Measurements from ENCODE around the gene WNT16.
"Not testable (repeated sequence)": the region's sequence is repeated elsewhere in the genome, so short reads cannot be mapped to it uniquely, and the experiment has no call there.

The WNT16 gene, protein sequence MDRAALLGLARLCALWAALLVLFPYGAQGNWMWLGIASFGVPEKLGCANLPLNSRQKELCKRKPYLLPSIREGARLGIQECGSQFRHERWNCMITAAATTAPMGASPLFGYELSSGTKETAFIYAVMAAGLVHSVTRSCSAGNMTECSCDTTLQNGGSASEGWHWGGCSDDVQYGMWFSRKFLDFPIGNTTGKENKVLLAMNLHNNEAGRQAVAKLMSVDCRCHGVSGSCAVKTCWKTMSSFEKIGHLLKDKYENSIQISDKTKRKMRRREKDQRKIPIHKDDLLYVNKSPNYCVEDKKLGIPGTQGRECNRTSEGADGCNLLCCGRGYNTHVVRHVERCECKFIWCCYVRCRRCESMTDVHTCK

DNA sequence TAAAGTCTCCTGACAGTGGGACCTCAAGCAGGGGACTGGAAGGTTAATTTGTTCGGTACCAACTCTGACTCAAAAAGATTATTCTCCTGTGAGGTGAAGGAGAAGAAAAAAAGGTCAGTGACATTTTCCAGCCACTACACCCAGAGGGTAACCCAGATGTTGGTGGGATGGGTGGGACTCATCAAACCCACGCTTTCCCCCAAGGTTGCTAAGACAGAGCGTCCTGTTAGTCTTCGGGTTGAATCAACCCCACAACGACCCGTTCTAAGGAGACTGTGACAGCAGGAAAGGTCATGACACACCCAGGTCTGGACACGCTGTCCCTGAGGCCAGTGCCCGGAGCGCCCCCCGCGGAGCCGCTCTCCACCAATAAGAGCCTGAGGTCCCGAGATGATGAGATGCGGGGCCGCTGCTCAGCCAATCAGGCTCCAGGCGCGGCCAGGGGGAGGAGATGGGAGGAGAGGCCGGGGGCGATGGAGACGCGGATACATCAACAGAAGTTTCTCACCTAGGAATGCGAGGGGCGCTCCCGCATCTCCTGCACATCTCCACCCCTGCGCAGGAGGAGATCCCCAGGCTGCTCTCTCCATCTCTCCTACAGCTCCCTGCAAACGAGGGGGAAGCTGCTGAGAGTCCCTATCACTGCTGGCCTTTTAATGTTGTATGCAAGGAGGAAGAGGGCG, at the start of gene WNT16:
Gene WNT16, plus strand, starts transcription at position 493 of the 683 bp plus-strand sequence. CDS start 293 bp downstream, outside the sequence.
- in situ Hi-C loops (cut with HindIII; ENCODE audit: low pct_ligation_motif_present, low pct_unique_long_range_greater_than_20kb, low sequenced_read_pairs) = no loop called here
- DNase-seq = no peak

DNA sequence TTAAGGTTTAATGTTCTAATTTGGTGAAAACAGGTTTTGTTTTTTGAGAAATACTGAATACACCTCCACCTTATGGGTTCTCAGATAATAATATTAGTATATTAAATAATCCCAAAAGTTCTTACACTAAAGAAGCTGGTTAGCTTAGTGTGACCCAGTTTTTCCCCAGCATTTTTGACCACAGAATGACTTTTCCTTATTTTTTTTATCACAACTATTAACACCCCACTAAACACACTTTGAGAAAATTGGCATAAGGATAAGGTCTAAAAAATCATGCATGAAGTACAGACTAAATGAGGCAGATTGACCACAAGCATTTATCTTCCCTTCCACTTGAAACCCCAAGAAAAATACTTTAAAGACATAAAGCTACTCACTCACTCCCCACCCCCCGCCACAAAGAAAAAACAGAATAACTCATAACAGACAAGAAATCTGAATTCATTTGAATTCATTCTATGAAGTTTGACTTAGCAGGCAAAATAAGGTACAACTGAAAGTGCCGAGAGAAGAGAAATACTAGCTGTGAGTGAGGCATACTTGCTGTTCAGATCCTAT, 49.7 kb upstream of the WNT16 start:
- in situ Hi-C loops (cut with HindIII; ENCODE audit: low pct_ligation_motif_present, low pct_unique_long_range_greater_than_20kb, low sequenced_read_pairs) = no loop called here
- no peak for DNase-seq

DNA sequence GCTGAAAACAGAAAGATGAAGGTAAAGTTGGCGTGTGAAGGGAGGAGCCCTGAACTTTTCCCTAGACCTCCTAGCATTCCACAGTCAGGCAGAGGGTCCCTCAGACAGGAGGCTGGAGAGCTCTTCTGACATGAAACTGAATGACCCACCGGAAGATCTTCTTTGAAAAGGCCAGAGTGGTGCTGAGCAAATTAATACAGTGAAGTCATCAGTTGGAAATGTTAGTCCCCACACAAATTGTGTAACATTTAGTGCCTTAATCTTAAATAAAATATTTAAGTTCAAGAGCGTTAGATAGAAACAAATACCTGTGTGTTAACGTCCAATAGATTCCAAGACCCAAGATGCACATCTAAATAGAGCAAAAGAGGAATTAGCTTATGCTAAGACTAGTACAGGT, 49.0 kb upstream of the WNT16 start:
- in situ Hi-C loops (cut with HindIII; ENCODE audit: low pct_ligation_motif_present, low pct_unique_long_range_greater_than_20kb, low sequenced_read_pairs) = no loop called here
- no peak for DNase-seq

DNA sequence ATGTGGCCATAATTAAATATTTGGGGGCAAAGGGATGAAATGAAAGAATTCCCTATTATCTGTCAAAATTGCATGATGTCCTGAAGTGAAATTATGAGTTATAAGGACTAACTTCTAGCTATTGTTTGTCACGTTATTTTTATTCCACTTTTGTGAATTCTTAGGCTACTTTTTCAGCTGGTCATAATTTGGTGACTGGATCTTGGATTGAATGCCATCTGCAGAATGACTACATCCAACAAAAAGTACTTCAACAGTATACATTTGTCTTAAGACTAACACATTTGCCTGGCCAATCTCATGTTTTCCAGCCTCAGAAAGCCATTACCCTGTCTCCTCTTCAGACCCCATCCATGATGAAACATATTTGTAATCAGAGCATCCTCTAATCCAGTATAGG, 48.1 kb upstream of the WNT16 start:
- in situ Hi-C loops (cut with HindIII; ENCODE audit: low pct_ligation_motif_present, low pct_unique_long_range_greater_than_20kb, low sequenced_read_pairs) = no loop called here

DNA sequence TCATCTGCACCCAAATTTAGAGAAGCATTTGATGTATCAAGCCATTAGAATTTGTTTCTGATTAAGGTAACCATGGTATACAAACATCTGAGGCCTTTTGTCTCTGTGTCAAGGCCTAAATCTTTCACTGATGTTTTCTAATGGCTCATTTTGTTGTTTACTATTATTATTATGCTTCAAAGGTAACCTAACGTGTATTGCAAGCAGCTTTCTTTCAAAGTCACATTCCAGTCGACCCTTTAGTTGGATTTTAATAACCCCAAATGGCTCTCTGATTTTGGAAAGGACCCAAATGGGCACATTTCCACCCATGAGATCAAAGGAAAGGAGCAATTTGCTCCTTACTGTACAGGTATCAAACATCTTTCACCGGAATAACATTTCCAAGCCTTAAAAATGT, 46.7 kb upstream of the WNT16 start:
- DNase-seq = no peak
- in situ Hi-C loops (cut with HindIII; ENCODE audit: low pct_ligation_motif_present, low pct_unique_long_range_greater_than_20kb, low sequenced_read_pairs) = no loop called here

More for the DNA sequence above, 48.1 kb upstream of the WNT16 start:
- DNase-seq = no peak

DNA sequence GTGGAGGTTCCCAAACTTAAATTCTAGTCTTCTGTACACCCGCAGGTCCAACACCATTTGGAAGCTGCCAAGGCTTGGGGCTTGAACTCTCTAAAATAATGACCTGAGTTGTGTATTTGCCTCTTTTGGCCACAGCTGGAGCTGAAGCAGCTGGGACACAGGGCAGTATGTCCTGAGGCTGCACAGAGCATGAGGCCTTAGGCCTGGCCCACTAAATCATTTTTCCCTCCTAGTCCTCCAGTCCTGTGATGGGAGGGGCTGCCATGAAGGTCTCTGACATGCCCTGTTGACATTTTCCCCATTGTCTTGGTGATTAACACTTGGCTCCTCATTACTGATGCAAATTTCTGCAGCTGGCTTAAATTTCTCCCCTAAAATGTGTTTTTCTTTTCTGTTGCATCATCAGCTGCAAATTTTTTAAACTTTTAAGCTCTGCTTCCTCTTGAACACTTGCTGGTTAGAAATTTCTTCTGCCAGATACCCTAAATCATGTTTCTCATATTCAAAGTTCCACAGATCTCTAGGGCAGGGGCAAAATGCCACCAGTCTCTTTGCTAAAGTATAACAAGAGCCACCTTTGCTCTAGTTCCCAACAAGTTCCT, 43.6 kb upstream of the WNT16 start:
- DNase-seq = no peak
- in situ Hi-C loops (cut with HindIII; ENCODE audit: low pct_ligation_motif_present, low pct_unique_long_range_greater_than_20kb, low sequenced_read_pairs) = no loop called here

DNA sequence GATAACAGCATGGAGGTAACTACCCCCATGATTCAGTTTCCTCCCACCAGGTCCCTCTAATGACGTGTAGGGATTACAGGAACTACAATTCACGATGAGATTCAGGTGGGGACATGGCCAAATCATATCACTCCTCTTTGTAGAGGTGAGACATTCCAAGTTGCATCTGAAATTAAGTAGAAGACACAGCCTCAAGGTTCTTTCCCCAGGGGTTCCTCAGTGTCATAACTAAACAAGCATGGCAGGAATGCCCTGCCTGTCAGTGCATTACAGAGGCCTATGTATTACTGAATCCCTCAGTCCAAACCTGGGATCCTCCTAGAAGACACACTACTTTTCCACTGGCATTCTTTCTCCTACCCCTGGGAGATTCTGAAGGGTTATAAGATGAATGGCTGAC, 42.6 kb upstream of the WNT16 start:
- in situ Hi-C loops (cut with HindIII; ENCODE audit: low pct_ligation_motif_present, low pct_unique_long_range_greater_than_20kb, low sequenced_read_pairs) = no loop called here
- no peak for DNase-seq

DNA sequence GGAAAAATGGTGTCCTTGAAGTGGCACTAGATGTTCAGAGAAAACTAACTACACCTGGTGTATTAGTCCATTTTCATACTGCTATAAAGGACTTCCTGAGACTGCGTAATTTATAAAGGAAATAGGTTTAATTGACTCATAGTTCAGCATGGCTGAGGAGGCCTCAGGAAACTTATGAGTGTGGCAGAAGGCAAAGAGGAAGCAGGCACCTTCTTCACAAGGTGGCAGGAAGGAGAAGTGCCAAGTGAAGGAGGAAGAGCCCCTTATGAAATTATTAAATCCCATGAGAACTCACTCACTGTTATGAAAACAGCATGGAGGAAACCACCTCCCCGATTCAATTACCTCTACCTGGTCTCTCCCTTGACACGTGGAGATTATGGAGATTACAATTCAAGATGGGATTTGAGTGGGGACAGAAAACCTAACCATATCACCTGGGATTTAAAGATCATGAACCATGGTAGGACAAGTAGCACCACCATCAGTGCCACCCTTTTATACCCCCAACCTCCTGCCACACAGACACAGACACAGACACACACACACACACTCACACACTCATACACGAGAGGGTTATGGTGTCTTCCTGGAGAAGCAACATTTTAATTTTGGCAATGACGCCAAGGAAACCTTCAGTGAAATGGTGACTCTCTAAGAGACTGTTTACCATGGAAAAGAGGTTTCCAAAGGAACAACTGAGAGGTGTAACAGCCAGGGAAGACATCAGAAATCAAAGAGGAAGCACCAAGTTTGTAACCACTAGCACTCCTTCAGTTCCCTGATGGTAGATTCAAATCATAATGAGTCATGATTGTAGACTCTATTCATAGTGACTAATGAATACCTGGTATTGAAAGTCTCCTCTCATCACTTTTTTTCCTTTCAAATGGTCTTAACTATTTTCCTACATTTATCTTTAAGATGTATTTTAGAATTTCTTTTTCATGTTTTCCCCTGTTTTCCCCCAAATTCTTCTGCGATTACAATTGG, 41.8 kb upstream of the WNT16 start:
- in situ Hi-C loops (cut with HindIII; ENCODE audit: low pct_ligation_motif_present, low pct_unique_long_range_greater_than_20kb, low sequenced_read_pairs) = no loop called here

DNA sequence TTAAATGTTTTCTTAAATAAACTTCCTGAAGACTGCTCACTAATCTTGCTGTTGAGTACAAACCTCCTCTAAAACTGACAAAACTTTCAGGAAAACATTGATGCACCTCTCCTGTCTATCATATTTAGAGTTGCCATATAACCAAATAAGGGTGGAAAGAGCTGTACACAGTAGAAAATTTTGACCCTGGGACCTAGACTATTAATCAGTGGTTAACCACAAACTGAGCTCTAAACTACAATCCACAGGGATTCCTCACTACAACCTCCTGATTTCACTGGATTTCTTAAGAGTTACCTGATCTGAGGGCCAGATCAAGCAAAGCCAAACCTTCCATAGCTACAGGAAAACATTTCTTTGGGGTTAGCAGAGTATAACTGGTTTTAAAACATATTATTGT, 39.9 kb upstream of the WNT16 start:
- in situ Hi-C loops (cut with HindIII; ENCODE audit: low pct_ligation_motif_present, low pct_unique_long_range_greater_than_20kb, low sequenced_read_pairs) = no loop called here
- DNase-seq = peak; percentile 41

More for the DNA sequence above, 41.8 kb upstream of the WNT16 start:
- DNase-seq = no peak

DNA sequence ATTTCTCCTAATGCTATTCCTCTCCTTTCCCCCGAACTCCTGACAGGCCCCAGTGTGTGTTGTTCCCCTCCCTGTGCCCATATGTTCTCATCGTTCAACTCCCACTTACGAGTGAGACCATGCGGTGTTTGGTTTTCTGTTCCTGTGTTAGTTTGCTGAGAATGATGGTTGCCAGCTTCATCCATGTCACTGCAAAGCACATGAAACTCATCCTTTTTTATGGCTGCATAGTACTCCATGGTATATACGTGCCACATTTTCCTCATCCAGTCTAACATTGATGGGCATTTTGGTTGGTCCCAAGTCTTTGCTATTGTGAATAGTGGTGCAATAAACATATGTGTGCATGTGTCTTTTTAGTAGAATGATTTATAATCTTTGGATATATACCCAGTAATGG, 38.9 kb upstream of the WNT16 start:
- in situ Hi-C loops (cut with HindIII; ENCODE audit: low pct_ligation_motif_present, low pct_unique_long_range_greater_than_20kb, low sequenced_read_pairs); DNase-seq: not testable (repeated sequence)

DNA sequence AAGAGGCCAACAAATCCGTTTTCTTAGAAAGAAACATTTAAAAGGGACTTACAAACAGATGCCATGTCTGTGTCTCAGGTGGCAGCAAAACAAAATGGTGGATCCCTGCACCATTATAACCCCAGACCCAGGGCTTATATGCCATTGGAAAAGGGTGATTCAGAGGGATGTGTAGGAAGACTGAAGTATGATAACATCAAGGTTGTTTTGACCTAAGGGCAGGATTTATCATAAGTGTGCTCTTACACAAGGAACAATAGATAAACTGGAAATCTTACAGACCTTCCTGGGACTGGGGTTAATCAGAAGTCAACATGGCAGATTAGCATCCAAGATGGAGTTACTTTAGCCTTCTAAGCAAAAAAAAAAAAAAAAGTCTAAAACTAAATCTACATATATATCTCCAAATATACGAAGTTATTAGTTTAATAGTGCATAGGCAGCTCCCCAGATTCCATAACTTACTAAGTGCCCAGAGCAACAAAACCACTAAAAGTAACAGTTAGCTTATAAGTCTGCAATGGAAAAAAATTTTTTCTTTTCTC, 34.3 kb upstream of the WNT16 start:
- in situ Hi-C loops (cut with HindIII; ENCODE audit: low pct_ligation_motif_present, low pct_unique_long_range_greater_than_20kb, low sequenced_read_pairs) = no loop called here
- no peak for DNase-seq

DNA sequence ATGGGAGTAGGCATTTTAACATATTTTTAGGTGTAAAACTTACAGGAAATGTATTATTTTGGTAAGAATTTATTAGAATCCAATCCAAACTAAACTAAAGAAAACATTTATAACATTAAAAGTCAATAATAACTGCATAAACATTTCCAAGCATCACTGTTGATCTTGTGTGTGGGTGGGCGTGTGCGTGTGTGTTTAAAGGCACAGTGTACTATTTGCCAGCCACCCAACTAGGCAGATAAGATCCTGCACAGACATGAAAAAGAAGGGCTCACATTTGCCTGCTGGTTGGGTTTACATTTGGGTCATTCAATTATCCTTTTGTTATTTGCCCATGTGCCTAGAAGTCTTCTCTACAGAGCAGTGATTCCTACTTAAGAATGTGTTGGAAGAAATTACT, 31.0 kb upstream of the WNT16 start:
- DNase-seq = no peak
- in situ Hi-C loops (cut with HindIII; ENCODE audit: low pct_ligation_motif_present, low pct_unique_long_range_greater_than_20kb, low sequenced_read_pairs) = no loop called here

DNA sequence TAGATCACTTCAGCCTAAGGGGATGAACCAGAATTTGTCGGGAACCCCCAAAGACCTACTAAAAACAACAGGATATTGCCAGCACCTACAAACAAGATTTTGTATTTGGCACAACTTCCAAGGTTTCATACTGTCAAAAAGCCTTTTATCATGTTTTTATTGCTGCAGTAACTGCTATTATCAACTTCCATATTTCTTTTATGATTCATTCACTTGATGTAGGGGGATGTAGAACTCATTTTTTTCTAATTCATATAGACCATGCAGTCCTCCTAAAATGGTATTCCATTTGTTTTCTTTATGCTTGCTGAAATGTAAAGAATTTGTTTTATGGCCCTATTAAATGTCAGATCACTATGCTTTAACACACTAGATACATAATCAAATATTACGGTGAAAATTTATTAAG, 30.0 kb upstream of the WNT16 start:
- in situ Hi-C loops (cut with HindIII; ENCODE audit: low pct_ligation_motif_present, low pct_unique_long_range_greater_than_20kb, low sequenced_read_pairs) = no loop called here
- no peak for DNase-seq

DNA sequence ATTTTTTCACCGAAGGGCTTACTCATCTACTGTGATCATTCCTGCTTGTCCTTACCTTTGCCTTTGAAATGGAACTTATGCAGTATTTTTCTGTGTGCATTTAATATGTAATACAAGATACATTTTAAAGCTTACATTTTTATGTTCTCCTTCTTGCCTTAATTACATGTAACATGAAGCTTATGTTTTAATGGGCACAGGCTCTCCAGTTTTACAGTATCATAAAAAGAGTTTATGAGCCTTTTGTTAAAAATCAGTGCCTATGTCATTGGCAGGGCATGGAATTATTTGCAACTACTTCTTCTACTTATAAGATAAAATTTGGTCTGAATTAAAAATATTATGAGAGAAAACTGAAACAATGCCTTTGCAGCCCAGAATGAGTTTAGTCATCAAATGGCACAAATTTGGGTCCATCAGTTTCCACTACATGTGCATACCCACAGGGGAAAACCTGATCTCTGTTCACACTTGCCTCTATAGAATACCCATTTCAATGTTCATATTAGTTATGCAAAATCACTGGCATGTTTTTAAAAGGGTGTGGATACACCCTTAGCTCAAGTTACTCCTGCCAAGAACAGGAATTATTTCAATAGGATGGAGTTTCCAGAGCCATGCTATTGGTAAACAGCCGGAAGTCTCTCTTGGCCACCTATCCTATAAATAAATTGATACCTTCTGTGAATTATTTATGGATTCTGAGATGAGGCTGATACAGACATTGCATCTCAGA, 27.9 kb upstream of the WNT16 start:
- DNase-seq = no peak
- in situ Hi-C loops (cut with HindIII; ENCODE audit: low pct_ligation_motif_present, low pct_unique_long_range_greater_than_20kb, low sequenced_read_pairs) = no loop called here

DNA sequence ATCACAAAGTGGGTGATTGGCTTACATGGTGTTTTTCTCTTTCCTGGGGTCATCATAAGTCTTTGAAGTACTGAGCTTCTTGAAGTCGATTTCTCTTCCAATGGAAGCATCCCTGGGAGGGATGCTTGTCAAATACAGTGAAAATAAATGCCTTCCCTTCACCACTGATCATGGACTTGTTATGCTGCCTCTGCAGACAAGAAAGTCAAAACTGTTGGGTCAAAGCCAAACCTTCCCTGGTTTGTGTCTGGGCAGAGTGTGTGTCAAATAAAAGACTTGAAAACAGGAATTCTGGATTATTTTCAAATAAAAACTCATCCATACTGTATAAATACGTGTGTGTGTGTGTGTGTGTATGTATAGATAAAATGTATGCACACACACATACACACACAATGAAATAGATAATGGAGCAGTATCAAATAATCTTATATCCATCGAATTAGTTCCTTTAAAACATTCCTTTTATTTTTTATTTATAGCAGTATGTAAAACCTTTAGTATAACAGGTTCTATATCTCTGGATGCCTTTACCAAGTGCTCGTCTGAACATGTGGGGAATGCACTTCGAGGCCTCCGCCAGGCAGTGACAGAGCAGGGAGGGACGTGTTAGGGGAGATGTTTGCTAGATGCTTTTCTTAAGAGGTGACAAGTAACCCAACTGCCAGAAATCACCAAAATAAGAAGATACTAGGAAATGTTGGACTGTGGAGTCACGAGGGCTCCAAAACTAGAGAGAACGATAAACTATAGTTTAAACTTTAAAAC, 27.2 kb upstream of the WNT16 start:
- no peak for DNase-seq
- in situ Hi-C loops (cut with HindIII; ENCODE audit: low pct_ligation_motif_present, low pct_unique_long_range_greater_than_20kb, low sequenced_read_pairs) = no loop called here

DNA sequence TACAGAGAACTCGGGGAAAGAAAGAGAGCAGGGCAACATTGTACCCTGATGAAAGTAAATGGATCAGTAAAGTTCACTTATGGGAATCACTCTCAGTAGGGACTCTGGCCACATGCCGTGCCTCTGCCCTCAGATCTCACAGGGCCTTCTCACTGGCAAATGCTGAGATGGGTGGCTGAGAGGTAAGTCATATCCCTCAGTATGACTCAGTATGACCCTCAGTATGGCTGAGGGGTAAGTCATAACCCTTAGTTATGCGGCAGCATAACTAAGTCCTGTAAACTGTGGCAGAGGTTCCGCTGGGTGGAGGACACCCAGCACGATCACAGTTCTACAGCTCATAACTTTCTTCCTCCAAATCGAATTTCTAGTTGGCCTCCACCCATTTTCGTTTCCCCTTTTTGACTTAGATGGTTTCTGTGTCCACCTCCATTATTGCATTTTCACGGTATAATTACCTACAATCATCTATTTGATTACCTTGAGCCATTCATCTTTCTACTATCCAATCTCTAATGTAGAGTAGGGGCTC, 26.5 kb upstream of the WNT16 start:
- in situ Hi-C loops (cut with HindIII; ENCODE audit: low pct_ligation_motif_present, low pct_unique_long_range_greater_than_20kb, low sequenced_read_pairs) = no loop called here

More for the DNA sequence above, 26.5 kb upstream of the WNT16 start:
- no peak for DNase-seq
